Parathyroid adenoma (tissue), 2 donors: Measurements from ENCODE around the gene FBLN2.
"Not testable (repeated sequence)": the region's sequence is repeated elsewhere in the genome, so short reads cannot be mapped to it uniquely, and the experiment has no call there.

ENCODE experiments used
- H2AFZ ChIP-seq: fragments of 300-600 bp; sonication (generic); one replicate; pipeline ENCODE4 v1.7.0; 2017; ENCODE audit warnings: antibody characterized with exemption, mild to moderate bottlenecking
- H3K27ac ChIP-seq: fragments of 300-600 bp; sonication (generic); one replicate; pipeline ENCODE4 v1.7.0; 2017
- H3K27me3 ChIP-seq: fragments of 300-600 bp; sonication (generic); one replicate; pipeline ENCODE4 v1.7.0; 2017; ENCODE audit warnings: low read length; ENCODE audit not compliant: control insufficient read depth, insufficient read depth
- H3K36me3 ChIP-seq: fragments of 300-600 bp; sonication (generic); one replicate; pipeline ENCODE4 v1.7.0; 2017; ENCODE audit warnings: low read length; ENCODE audit not compliant: control insufficient read depth, insufficient read depth
- H3K4me1 ChIP-seq: fragments of 300-600 bp; sonication (generic); one replicate; pipeline ENCODE4 v1.7.0; 2017; ENCODE audit warnings: control low read depth
- H3K4me2 ChIP-seq: fragments of 300-600 bp; sonication (generic); one replicate; pipeline ENCODE4 v1.7.0; 2017; ENCODE audit warnings: low read length
- H3K4me3 ChIP-seq: fragments of 300-600 bp; sonication (generic); one replicate; pipeline ENCODE4 v1.7.0; 2017; ENCODE audit warnings: low read depth, low read length
- H3K79me2 ChIP-seq: fragments of 300-600 bp; sonication (generic); one replicate; pipeline ENCODE4 v1.7.0; 2017; ENCODE audit warnings: control low read depth
- H3K9ac ChIP-seq: fragments of 300-600 bp; sonication (generic); one replicate; pipeline ENCODE4 v1.7.0; 2017; ENCODE audit warnings: mild to moderate bottlenecking
- H3K9me3 ChIP-seq: fragments of 300-600 bp; sonication (generic); one replicate; pipeline ENCODE4 v1.7.0; 2017; ENCODE audit warnings: low read length; ENCODE audit not compliant: control insufficient read depth
- CTCF ChIP-seq: fragments of 300-600 bp; sonication (generic); IDR thresholded peaks from one replicate; pipeline ENCODE4 v1.7.0; 2017; ENCODE audit warnings: antibody characterized with exemption, mild to moderate bottlenecking
- donor health status: primary hyperparathyroidism.

Gene FBLN2

GRCh38 chr3:13520326-13520880, 28.5 kb upstream of the FBLN2 start:
- Histone ChIP-seq H3K79me2 (no peaks in the 10 kb centered on the region), H3K4me2 (no peak overlapping the region), H3K36me3 (no peaks in the 10 kb centered on the region), H2AFZ (no peak overlapping the region), H3K27ac (no peak overlapping the region), H3K9me3 (no peaks in the 10 kb centered on the region), H3K4me1 (no peaks in the 10 kb centered on the region), H3K9ac (no peak overlapping the region), H3K27me3 (no peaks in the 10 kb centered on the region), H3K4me3 (no peak overlapping the region)
- no peak for TF ChIP-seq CTCF

GRCh38 chr3:13521309-13521708, 27.6 kb upstream of the FBLN2 start:
- Histone ChIP-seq H3K4me3 (no peak overlapping the region), H3K4me1 (no peaks in the 10 kb centered on the region), H3K9ac (no peak overlapping the region), H3K79me2 (no peaks in the 10 kb centered on the region), H3K27me3 (no peaks in the 10 kb centered on the region), H3K27ac (no peak overlapping the region), H3K36me3 (no peaks in the 10 kb centered on the region), H3K4me2 (no peak overlapping the region), H2AFZ (no peak overlapping the region), H3K9me3 (no peaks in the 10 kb centered on the region)
- no peak for TF ChIP-seq CTCF

- H3K4me3 ChIP-seq, H3K27ac ChIP-seq, H3K4me2 ChIP-seq, H3K79me2 ChIP-seq, H2AFZ ChIP-seq, H3K9me3 ChIP-seq, H3K9ac ChIP-seq, H3K27me3 ChIP-seq, H3K4me1 ChIP-seq, H3K36me3 ChIP-seq: not testable (repeated sequence)
These were observed 27.2 kb upstream of the FBLN2 start for GRCh38 chr3:13521749-13522148.

GRCh38 chr3:13522236-13522635, 26.7 kb upstream of the FBLN2 start:
- no peak overlapping the region for H3K4me3 ChIP-seq
- H3K36me3 ChIP-seq: no peaks in the 10 kb centered on the region
- no peaks in the 10 kb centered on the region for H3K79me2 ChIP-seq
- H3K27me3 ChIP-seq: no peaks in the 10 kb centered on the region
- no peaks in the 10 kb centered on the region for H3K4me1 ChIP-seq
- no peak overlapping the region for H3K27ac ChIP-seq
- no peak overlapping the region for H2AFZ ChIP-seq
- no peak overlapping the region for H3K9ac ChIP-seq
- TF ChIP-seq CTCF: no peak
- no peaks in the 10 kb centered on the region for H3K9me3 ChIP-seq
- H3K4me2 ChIP-seq: no peak overlapping the region

GRCh38 chr3:13524979-13525669, 23.8 kb upstream of the FBLN2 start:
- H2AFZ ChIP-seq: no peak overlapping the region
- no peaks in the 10 kb centered on the region for H3K27me3 ChIP-seq
- H3K27ac ChIP-seq: no peak overlapping the region
- no peaks in the 10 kb centered on the region for H3K4me1 ChIP-seq
- H3K79me2 ChIP-seq: no peaks in the 10 kb centered on the region
- H3K9ac ChIP-seq: no peak overlapping the region
- no peak overlapping the region for H3K4me3 ChIP-seq
- H3K36me3 ChIP-seq: no peaks in the 10 kb centered on the region
- TF ChIP-seq CTCF: no peak
- no peak overlapping the region for H3K4me2 ChIP-seq
- H3K9me3 ChIP-seq: no peaks in the 10 kb centered on the region
